HL-60 (cell line): Measurements from ENCODE around the gene OR5AC2.
A peak's percentile ranks its signal among the peaks of the same experiment; 100 is the strongest.

ENCODE experiments used
- DNase-seq, 2 experiments: peaks; one replicate each; pipeline ENCODE4 v3.0.0-alpha.2; 2010 to 2020; ENCODE audit warnings: low read depth in 1 of 2, low spot score in 1 of 2
- H3K27ac ChIP-seq: fragments of 250-450 bp; sonication (Bioruptor Pico); replicated peaks from 2 replicates; pipeline ENCODE4 v1.5.1; 2020; ENCODE audit warnings: mild to moderate bottlenecking, moderate library complexity
- H3K27me3 ChIP-seq: fragments of 250-450 bp; sonication (Bioruptor Pico); 2 replicates; pipeline ENCODE4 v1.5.1; 2021; ENCODE audit warnings: mild to moderate bottlenecking, moderate library complexity; ENCODE audit not compliant: insufficient read depth, poor library complexity, severe bottlenecking
- H3K4me3 ChIP-seq: replicated peaks from 2 replicates; pipeline ENCODE4 v1.5.1; 2011; ENCODE audit warnings: mild to moderate bottlenecking, control low read depth, low read length; ENCODE audit not compliant: insufficient read depth
- CTCF ChIP-seq: IDR thresholded peaks from one replicate; pipeline ENCODE4 v1.5.1; 2011; ENCODE audit warnings: low read length, control low read depth, inconsistent platforms; ENCODE audit not compliant: insufficient read depth
- GABPA ChIP-seq: IDR thresholded peaks from 2 replicates; pipeline ENCODE4 v1.6.1; 2012; ENCODE audit warnings: low read depth
- POLR2AphosphoS5 ChIP-seq: IDR thresholded peaks from 2 replicates; pipeline ENCODE4 v1.6.1; 2012; ENCODE audit warnings: low read depth
- REST ChIP-seq: IDR thresholded peaks from 2 replicates; pipeline ENCODE4 v1.6.1; 2012; ENCODE audit warnings: low read depth; ENCODE audit not compliant: insufficient replicate concordance
- SPI1 ChIP-seq: IDR thresholded peaks from 2 replicates; pipeline ENCODE4 v1.6.1; 2012; ENCODE audit warnings: low read depth, mild to moderate bottlenecking, borderline replicate concordance

The OR5AC2 gene

DNA sequence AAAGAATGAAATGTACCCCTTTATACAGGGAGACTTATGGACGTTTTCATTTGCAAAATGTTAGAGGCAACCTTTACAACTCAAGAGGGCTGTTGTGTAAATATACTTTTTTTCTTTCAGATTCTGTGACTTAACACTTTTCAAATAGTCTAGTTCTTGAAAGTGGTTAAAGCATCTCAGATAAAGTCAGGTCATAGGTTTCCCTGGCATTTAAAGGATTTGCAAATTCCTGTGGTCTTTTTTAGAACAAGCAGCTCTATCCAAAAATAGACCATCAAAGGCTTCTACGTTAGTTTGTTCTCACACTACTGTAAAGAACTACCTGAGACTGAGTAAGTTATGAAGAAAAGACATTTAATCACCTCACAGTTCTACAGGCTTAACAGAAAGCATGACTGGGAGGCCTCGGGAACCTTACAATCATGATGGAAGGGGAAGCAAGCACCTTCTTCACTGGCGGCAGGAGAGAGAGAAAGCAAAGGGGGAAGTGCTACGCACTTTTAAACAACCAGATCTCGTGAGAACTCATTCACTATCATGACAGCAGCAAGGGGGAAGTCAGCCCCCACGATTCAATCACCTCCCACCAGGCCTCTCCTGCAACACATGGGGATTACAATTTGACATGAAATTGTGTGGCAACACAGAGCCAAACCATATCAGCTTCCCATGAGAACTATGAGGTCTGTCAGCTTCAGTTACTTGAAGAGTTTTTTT lies 28.6 kb upstream of the OR5AC2 start:
- Histone ChIP-seq H3K27ac (peak overlapping the region; percentile 29), H3K27me3 (no peaks in the 10 kb centered on the region), H3K4me3 (no peak overlapping the region)
- TF ChIP-seq SPI1 (peak; percentile 97), GABPA (no peak), REST (peak; percentile 56), POLR2AphosphoS5 (peak; percentile 64; the same call in 1 of the 2 replicates)
- DNase-seq, result peak; percentile 61 to 76

DNA sequence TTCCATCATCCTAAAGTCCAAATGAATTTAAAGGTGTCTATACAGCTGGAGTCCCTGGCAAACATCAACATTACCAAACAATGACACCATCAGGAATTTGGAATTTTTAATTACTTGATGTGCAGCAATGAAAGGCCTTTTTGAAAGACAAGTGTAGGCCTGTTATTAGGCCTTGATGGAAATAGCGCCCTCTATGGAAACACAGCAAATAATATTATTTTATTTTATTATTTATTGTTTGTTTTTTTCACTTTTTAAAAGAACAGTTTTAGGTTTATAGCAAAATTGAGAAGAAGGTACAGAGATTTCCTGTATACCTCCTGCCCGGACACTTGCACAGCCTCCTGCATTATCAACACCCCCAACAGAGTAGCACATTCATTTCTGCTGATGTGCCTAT lies 18.1 kb upstream of the OR5AC2 start:
- no peaks in the 10 kb centered on the region for H3K27me3 ChIP-seq
- DNase-seq, result no peak
- no peak overlapping the region for H3K4me3 ChIP-seq
- TF ChIP-seq GABPA (no peak), CTCF (no peak), REST (no peak), SPI1 (no peak), POLR2AphosphoS5 (no peak)
- H3K27ac ChIP-seq, result no peak overlapping the region

- Histone ChIP-seq H3K27ac (no peak overlapping the region), H3K27me3 (no peaks in the 10 kb centered on the region), H3K4me3 (no peak overlapping the region)
- DNase-seq, result no peak
- TF ChIP-seq CTCF, result no peak
- TF ChIP-seq GABPA, result no peak
- no peak for TF ChIP-seq SPI1
- TF ChIP-seq REST, result no peak
- TF ChIP-seq POLR2AphosphoS5, result no peak
Measured at GRCh38 chr3:98070840-98071239, 16.1 kb upstream of the OR5AC2 start.
